Measurements from ENCODE around the gene RBL2. TPM values are rescaled to one million over a fixed set of nuclear protein-coding genes. Genes with fewer than 3 reads are reported as not detected.

RBL2 gene
- total RNA-seq, 2 experiments from 2014 or later: 67.2 to 73.5 TPM

- POLR2A ChIA-PET: interaction anchor here (0.6 to 1.1 kb wide), 3 partner anchors 13 to 54 kb away, joined by 3 to 4 read pairs (median 4); partner anchors contain the start of gene RBL2
- Mint-ChIP-seq H3K36me3 (ENCODE audit: low read depth) (peaks cover 47% of the 10 kb centered on the region), H3K27me3 (no peaks in the 10 kb centered on the region), H3K4me1 (ENCODE audit: low read depth) (peaks cover 67% of the 10 kb centered on the region), H3K9me3 (no peaks in the 10 kb centered on the region), H3K4me3 (peak overlapping the region; percentile 43), H3K27ac (peak overlapping the region; percentile 77)
- no peak for TF ChIP-seq CTCF (IDR thresholded peaks at IDR 0.05)
- CTCF ChIA-PET: interaction anchor here (1.3 to 1.6 kb wide), 3 partner anchors 13 to 53 kb away, joined by 3 to 6 read pairs (median 5); partner anchors contain the start of gene AKTIP
- intact Hi-C loops (cut with micrococcal nuclease): no loop called here
- ATAC-seq: peak; percentile 66
- peak; percentile 43 for DNase-seq
These were observed 15.7 kb downstream of the RBL2 start for GRCh38 chr16:53449816-53450517.

GRCh38 chr16:53453928-53454327, 19.7 kb downstream of the RBL2 start:
- peak overlapping the region; percentile 35 for H3K4me3 Mint-ChIP-seq
- H3K27me3 Mint-ChIP-seq: no peaks in the 10 kb centered on the region
- CTCF ChIA-PET: interaction anchor here (0.6 to 1.2 kb wide), 3 partner anchors 45 to 56 kb away, joined by 3 to 6 read pairs (median 3); no protein-coding TSS in a partner anchor
- TF ChIP-seq CTCF (IDR thresholded peaks at IDR 0.05): no peak
- H3K36me3 Mint-ChIP-seq (ENCODE audit: low read depth): peaks cover 52% of the 10 kb centered on the region
- peaks cover 80% of the 10 kb centered on the region for H3K4me1 Mint-ChIP-seq (ENCODE audit: low read depth)
- no peak for ATAC-seq
- no peaks in the 10 kb centered on the region for H3K9me3 Mint-ChIP-seq
- DNase-seq: no peak
- intact Hi-C loops (cut with micrococcal nuclease): no loop called here
- H3K27ac Mint-ChIP-seq: peak overlapping the region; percentile 87
- POLR2A ChIA-PET: interaction anchor here (1.1 kb wide), 1 partner anchor 9 kb away, joined by 5 read pairs; no protein-coding TSS in a partner anchor

- Mint-ChIP-seq H3K9me3 (no peaks in the 10 kb centered on the region), H3K4me1 (ENCODE audit: low read depth) (peaks cover 82% of the 10 kb centered on the region), H3K27ac (peak overlapping the region; percentile 93), H3K36me3 (ENCODE audit: low read depth) (peaks cover 66% of the 10 kb centered on the region), H3K27me3 (no peaks in the 10 kb centered on the region), H3K4me3 (peak overlapping the region; percentile 68)
- DNase-seq (peak; percentile 42), ATAC-seq (peak; percentile 48)
- no peak for TF ChIP-seq CTCF (IDR thresholded peaks at IDR 0.05)
- intact Hi-C loops (cut with micrococcal nuclease): loop anchor here (1.0 to 5.0 kb wide), 2 partner anchors 11 to 46 kb away; partner anchors contain the start of gene AKTIP
- ChIA-PET POLR2A (interaction anchor here (0.8 to 3.4 kb wide), 5 partner anchors 11 to 33 kb away, joined by 3 to 23 read pairs (median 4); no protein-coding TSS in a partner anchor), CTCF (interaction anchor here (0.5 to 1.7 kb wide), 10 partner anchors 11 to 401 kb away, joined by 3 to 6 read pairs (median 4); partner anchors contain the start of gene CHD9)
These were observed 22.4 kb downstream of the RBL2 start for GRCh38 chr16:53456625-53457024.

GRCh38 chr16:53457670-53458069, 23.4 kb downstream of the RBL2 start:
- Mint-ChIP-seq H3K27me3 (no peaks in the 10 kb centered on the region), H3K4me3 (peak overlapping the region; percentile 68), H3K9me3 (no peaks in the 10 kb centered on the region), H3K27ac (peak overlapping the region; percentile 93), H3K36me3 (ENCODE audit: low read depth) (peaks cover 71% of the 10 kb centered on the region), H3K4me1 (ENCODE audit: low read depth) (peaks cover 87% of the 10 kb centered on the region)
- TF ChIP-seq CTCF (IDR thresholded peaks at IDR 0.05): no peak
- ChIA-PET CTCF (interaction anchor here (0.9 to 1.7 kb wide), 8 partner anchors 12 to 92 kb away, joined by 3 to 6 read pairs (median 4); partner anchors contain the start of gene AKTIP), POLR2A (interaction anchor here (0.6 to 3.4 kb wide), 9 partner anchors 9 to 117 kb away, joined by 3 to 23 read pairs (median 3); no protein-coding TSS in a partner anchor)
- intact Hi-C loops (cut with micrococcal nuclease): loop anchor here (1.0 to 5.0 kb wide), 2 partner anchors 12 to 45 kb away; partner anchors contain the start of gene AKTIP
- ATAC-seq (peak; percentile 85), DNase-seq (peak; percentile 84)
